Esophagus squamous epithelium (tissue), 4 donors: Measurements from ENCODE around the gene MYO3B.

ENCODE experiments used
- POLR2A ChIP-seq, 4 donors: fragments of 450-650 bp; IDR thresholded peaks; one replicate each; pipeline ENCODE4 v1.6.1; 2017; ENCODE audit warnings: antibody characterized with exemption in 4 of 4, mild to moderate bottlenecking in 4 of 4, moderate library complexity in 3 of 4
- TF ChIP-seq, protein P1 (sequence below), 6 experiments: fragments of 450-650 bp in 4 of 6; fragments of 200-600 bp in 2 of 6; sonication (generic) in 2 of 6; IDR thresholded peaks; one replicate each; pipeline ENCODE4 v1.5.1; 2016 to 2019; ENCODE audit warnings: antibody characterized with exemption in 6 of 6, mild to moderate bottlenecking in 4 of 6, moderate library complexity in 4 of 6

DNA sequence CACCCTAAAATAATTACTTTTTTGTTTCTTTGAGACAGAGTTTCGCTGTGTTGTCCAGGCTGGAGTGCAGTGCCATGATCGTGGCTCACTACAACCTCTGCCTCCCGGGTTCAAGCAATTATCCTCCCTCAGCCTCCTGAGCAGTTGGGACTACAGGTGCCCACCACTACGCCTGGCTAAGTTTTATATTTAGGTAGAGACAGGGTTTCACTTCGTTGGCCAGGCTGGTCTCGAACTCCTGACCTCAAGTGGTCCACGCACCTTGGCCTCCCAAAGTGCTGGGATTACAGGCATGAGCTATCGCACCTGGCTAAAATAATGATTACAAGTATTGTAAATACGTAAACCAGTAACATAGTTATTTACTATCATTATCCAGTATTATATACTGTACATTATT lies 279.8 kb downstream of the MYO3B start:
- TF ChIP-seq, protein P1, sequence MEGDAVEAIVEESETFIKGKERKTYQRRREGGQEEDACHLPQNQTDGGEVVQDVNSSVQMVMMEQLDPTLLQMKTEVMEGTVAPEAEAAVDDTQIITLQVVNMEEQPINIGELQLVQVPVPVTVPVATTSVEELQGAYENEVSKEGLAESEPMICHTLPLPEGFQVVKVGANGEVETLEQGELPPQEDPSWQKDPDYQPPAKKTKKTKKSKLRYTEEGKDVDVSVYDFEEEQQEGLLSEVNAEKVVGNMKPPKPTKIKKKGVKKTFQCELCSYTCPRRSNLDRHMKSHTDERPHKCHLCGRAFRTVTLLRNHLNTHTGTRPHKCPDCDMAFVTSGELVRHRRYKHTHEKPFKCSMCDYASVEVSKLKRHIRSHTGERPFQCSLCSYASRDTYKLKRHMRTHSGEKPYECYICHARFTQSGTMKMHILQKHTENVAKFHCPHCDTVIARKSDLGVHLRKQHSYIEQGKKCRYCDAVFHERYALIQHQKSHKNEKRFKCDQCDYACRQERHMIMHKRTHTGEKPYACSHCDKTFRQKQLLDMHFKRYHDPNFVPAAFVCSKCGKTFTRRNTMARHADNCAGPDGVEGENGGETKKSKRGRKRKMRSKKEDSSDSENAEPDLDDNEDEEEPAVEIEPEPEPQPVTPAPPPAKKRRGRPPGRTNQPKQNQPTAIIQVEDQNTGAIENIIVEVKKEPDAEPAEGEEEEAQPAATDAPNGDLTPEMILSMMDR (IDR thresholded peaks at IDR 0.05): no peak
- no peak for TF ChIP-seq POLR2A (IDR thresholded peaks at IDR 0.05)
